ENCODE results near the gene TBC1D22A. TPM values are rescaled to one million over a fixed set of nuclear protein-coding genes. Genes with fewer than 3 reads are reported as not detected.

TBC1D22A gene
- polyA plus RNA-seq, 2 donors = 15.1 to 17.4 TPM

DNA sequence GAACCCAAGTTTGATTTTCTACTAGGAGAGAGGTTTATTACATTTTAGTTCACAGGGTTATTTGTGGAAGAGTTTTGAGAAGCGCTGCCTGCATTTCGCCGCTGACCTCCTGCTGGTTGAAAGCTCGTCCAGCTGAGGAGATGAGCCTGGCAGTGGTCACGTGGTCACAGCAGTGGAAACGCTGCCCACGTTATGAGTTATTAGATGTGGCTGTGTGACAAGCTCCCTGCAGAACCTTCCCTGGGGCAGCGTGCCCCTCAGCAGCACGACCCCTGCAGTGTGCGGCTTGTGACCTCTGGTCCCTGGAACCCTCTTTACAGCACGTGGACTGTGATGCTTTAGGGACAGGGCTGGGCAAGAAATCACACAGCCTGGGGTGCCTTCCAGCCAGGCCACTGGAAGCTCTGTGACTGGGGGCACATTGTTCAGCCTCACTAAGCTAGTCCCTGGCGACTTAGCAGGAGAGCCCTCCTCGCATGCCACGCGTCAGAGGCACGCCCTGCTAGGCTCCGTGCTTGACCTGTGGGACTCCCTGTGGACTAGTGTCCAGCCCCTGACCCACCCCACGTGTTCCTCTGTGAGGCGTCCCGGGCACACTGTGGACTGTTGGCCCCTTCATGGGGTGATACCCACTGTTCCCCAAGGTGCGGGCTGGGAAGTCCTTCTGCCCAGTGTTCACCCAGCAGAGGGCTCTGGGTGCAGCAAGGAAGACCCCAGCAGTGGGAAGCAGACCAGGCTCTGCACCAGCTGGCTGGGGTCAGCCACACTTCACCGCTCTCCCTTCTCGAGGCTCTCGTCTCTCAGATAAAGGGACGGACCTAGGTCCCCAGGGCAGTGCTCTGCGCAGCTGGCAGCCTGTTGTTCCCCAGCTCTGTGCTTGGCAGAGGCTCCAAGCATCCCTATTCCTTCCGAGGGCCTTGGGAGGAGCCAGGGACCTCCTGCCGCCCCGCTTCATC lies 349.5 kb downstream of the TBC1D22A start:
- Histone ChIP-seq H3K27me3 (ENCODE audit: control insufficient read depth in 1 of 2, insufficient read depth in 2 of 2, low read length in 2 of 2) (no peaks in the 10 kb centered on the region), H3K9me3 (ENCODE audit: control insufficient read depth in 2 of 2, insufficient read depth in 1 of 2, low read depth in 1 of 2, low read length in 1 of 2) (no peaks in the 10 kb centered on the region)
- 92 to 95% methylated on average over 29 of the region's 29 CpGs for WGBS, 2 donors

DNA sequence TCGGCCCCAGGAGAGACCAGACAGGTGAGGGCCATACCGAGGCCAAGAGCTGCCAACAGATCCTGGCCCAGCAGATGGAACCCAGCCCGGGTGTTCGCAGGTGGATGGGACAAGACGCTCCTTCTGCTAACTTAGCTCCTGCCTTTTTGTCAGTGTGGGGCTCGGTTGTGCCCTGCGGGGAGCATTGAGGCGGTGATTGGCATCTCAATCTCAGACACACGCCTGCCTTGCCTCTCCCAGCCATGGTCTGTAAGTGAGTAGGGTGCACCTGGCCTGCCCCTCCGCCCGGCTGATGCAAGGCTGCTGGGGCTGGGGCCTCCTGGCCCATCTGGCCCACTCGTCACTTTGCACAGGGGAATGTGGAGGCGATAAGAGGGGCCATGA lies 350.1 kb downstream of the TBC1D22A start:
- H3K27ac ChIP-seq (ENCODE audit: low read depth in 2 of 2, low read length in 1 of 2) = no peak overlapping the region
- H3K36me3 ChIP-seq (ENCODE audit: control insufficient read depth in 2 of 2, insufficient read depth in 2 of 2, low read length in 1 of 2) = peaks cover 0 to 25% of the 10 kb centered on the region in 2 donors
- peaks cover 2 to 11% of the 10 kb centered on the region in 2 donors for H3K4me1 ChIP-seq (ENCODE audit: control insufficient read depth in 2 of 2, insufficient read depth in 2 of 2, low read length in 1 of 2)
- WGBS, 2 donors = 91 to 93% methylated on average over 13 of the region's 13 CpGs
- no peak overlapping the region for H3K4me3 ChIP-seq (ENCODE audit: low read depth in 1 of 2, low read length in 2 of 2)
- H3K9me3 ChIP-seq (ENCODE audit: control insufficient read depth in 2 of 2, insufficient read depth in 1 of 2, low read depth in 1 of 2, low read length in 1 of 2) = no peaks in the 10 kb centered on the region
- H3K27me3 ChIP-seq (ENCODE audit: control insufficient read depth in 1 of 2, insufficient read depth in 2 of 2, low read length in 2 of 2) = no peaks in the 10 kb centered on the region

More for the DNA sequence above, 349.5 kb downstream of the TBC1D22A start:
- no peak overlapping the region for H3K27ac ChIP-seq (ENCODE audit: low read depth in 2 of 2, low read length in 1 of 2)
- H3K4me3 ChIP-seq (ENCODE audit: low read depth in 1 of 2, low read length in 2 of 2) = no peak overlapping the region
- peaks cover 2 to 11% of the 10 kb centered on the region in 2 donors for H3K4me1 ChIP-seq (ENCODE audit: control insufficient read depth in 2 of 2, insufficient read depth in 2 of 2, low read length in 1 of 2)
- peaks cover 0 to 23% of the 10 kb centered on the region in 2 donors for H3K36me3 ChIP-seq (ENCODE audit: control insufficient read depth in 2 of 2, insufficient read depth in 2 of 2, low read length in 1 of 2)

DNA sequence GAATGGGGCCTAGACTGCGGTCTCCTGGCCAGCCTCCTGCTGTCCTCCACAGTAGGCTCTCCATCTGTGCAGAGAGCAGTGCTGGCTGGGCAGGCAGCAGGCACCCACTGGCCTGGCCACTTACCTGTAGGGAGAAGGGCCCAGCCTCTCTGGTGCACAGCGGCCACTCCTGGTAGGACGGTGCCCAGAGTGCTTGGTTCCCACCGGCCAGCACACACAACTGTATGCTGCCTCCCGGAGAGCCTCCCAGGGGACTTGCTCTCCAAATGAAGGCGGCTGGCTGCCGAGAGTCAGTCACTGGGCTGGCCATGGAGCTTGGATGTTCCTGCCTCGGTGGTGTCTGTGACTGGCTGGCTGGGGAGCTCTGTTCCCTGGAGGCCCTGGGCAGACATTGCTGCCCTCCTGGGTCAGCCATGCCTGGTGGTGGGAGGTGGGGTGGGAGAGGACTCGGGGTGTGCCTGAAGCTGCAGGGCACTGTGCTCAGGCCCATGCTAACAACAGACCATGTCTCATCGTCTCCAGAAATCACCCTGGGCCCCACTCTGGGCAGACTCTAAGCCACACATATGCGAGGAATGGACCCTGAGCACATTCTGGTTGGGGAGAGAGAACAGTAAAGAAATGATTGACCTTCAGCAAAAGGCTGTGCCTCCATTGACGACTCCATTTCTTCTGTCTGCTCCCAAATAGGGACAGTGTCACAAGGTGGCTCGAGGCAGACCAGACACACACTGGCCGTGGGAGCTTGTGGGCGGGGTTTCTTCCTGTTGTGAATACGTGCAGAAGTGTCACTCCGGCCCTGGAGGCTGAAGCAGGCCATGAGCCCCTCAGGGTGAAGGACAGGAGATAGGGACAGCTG lies 350.8 kb downstream of the TBC1D22A start:
- Histone ChIP-seq H3K36me3 (ENCODE audit: control insufficient read depth in 2 of 2, insufficient read depth in 2 of 2, low read length in 1 of 2) (peaks cover 0 to 25% of the 10 kb centered on the region in 2 donors), H3K27me3 (ENCODE audit: control insufficient read depth in 1 of 2, insufficient read depth in 2 of 2, low read length in 2 of 2) (no peaks in the 10 kb centered on the region)
- 91 to 93% methylated on average over 17 of the region's 17 CpGs for WGBS, 2 donors

DNA sequence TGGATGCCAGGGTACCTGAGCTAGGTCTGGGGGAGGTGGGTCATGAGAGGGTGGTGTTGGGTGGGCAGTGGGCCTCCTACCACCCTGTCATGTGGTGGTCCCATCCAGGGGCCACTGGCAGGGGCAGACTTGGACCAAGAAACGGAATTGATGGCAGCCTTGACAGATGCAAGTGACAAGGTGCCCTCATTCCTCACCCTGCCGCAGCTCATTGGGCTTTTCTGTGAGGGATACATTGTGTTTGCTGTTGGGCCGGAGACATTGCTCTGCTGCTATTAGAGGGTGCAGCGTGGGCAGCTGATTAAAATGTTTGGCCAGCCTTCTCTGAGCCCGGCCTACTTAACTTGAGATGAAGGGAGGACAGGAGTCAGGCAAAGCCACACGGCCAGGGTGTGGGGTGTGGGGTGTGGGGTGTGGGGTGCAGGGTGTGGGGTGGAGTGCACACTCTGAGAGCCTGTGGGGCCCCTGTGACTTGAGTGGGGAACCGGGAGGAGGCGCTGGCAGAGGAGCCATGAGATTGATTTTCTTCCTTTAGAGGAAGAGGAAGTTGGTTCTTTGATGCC lies 351.5 kb downstream of the TBC1D22A start:
- H3K27me3 ChIP-seq (ENCODE audit: control insufficient read depth in 1 of 2, insufficient read depth in 2 of 2, low read length in 2 of 2) = no peaks in the 10 kb centered on the region
- peaks cover 0 to 25% of the 10 kb centered on the region in 2 donors for H3K36me3 ChIP-seq (ENCODE audit: control insufficient read depth in 2 of 2, insufficient read depth in 2 of 2, low read length in 1 of 2)
- no peak overlapping the region for H3K27ac ChIP-seq (ENCODE audit: low read depth in 2 of 2, low read length in 1 of 2)
- peaks cover 2 to 11% of the 10 kb centered on the region in 2 donors for H3K4me1 ChIP-seq (ENCODE audit: control insufficient read depth in 2 of 2, insufficient read depth in 2 of 2, low read length in 1 of 2)
- no peaks in the 10 kb centered on the region for H3K9me3 ChIP-seq (ENCODE audit: control insufficient read depth in 2 of 2, insufficient read depth in 1 of 2, low read depth in 1 of 2, low read length in 1 of 2)
- WGBS, 2 donors = 91 to 94% methylated on average over 8 of the region's 8 CpGs
- no peak overlapping the region for H3K4me3 ChIP-seq (ENCODE audit: low read depth in 1 of 2, low read length in 2 of 2)

More for the DNA sequence above, 350.8 kb downstream of the TBC1D22A start:
- Histone ChIP-seq H3K4me3 (ENCODE audit: low read depth in 1 of 2, low read length in 2 of 2) (no peak overlapping the region), H3K27ac (ENCODE audit: low read depth in 2 of 2, low read length in 1 of 2) (no peak overlapping the region), H3K4me1 (ENCODE audit: control insufficient read depth in 2 of 2, insufficient read depth in 2 of 2, low read length in 1 of 2) (peaks cover 2 to 11% of the 10 kb centered on the region in 2 donors), H3K9me3 (ENCODE audit: control insufficient read depth in 2 of 2, insufficient read depth in 1 of 2, low read depth in 1 of 2, low read length in 1 of 2) (no peaks in the 10 kb centered on the region)

DNA sequence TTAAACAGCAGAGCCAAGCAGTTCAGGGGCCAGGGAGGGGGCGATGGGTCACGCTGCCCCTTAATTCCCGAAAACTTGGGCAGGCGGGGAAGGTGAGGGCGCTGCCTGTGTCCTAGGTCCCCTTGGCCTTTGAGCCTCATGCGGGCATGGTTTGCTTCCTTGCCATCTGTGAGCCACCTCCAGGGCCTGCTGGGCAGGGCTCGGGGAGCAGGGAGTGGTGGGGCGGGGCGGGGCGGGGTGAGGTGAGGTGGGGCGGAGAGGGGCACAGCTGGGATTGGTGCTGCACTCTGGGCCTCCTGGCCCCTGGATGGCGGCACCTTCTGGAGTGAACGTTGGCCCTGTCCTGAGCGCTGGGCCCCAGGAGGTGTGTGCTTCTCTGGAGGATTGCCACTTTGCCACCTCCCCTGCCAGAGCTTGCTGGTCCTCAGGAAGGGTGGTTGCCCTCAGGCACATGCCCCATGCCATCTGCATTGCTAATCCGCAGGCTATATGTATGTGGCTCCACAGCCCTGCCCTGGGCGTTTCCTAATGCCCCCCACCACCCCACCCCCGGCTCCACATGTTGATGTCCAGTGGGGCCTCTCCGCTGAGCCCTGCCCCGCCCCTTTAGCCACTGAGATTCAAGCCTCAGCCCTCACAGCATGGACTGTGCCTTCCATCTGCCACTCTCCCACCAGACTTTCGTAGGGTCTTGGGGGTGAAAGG lies 352.5 kb downstream of the TBC1D22A start:
- 87 to 88% methylated on average over 20 of the region's 20 CpGs for WGBS, 2 donors
- Histone ChIP-seq H3K4me1 (ENCODE audit: control insufficient read depth in 2 of 2, insufficient read depth in 2 of 2, low read length in 1 of 2) (peaks cover 2 to 11% of the 10 kb centered on the region in 2 donors), H3K27me3 (ENCODE audit: control insufficient read depth in 1 of 2, insufficient read depth in 2 of 2, low read length in 2 of 2) (no peaks in the 10 kb centered on the region), H3K36me3 (ENCODE audit: control insufficient read depth in 2 of 2, insufficient read depth in 2 of 2, low read length in 1 of 2) (peaks cover 0 to 25% of the 10 kb centered on the region in 2 donors), H3K9me3 (ENCODE audit: control insufficient read depth in 2 of 2, insufficient read depth in 1 of 2, low read depth in 1 of 2, low read length in 1 of 2) (no peaks in the 10 kb centered on the region), H3K4me3 (ENCODE audit: low read depth in 1 of 2, low read length in 2 of 2) (no peak overlapping the region), H3K27ac (ENCODE audit: low read depth in 2 of 2, low read length in 1 of 2) (no peak overlapping the region)

DNA sequence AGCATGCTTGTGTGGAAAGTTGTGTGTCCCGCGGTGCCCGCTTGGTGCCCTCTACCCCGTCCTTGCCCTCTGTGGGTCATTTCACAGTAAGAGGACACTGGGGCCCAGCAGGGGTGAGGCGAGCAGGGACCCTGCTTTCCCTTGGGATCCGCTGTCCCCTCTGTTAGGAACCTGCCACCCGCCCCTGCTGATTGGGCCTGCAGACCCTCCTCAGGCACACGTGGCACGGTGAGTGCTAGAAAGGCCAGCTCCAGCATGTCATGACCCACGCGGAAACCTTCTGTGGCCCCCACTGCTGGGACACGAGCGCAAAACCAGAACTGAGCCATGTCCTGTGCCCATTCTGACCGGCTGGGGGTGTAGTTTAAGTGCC lies 353.1 kb downstream of the TBC1D22A start:
- Histone ChIP-seq H3K27ac (ENCODE audit: low read depth in 2 of 2, low read length in 1 of 2) (no peak overlapping the region), H3K9me3 (ENCODE audit: control insufficient read depth in 2 of 2, insufficient read depth in 1 of 2, low read depth in 1 of 2, low read length in 1 of 2) (no peaks in the 10 kb centered on the region), H3K4me3 (ENCODE audit: low read depth in 1 of 2, low read length in 2 of 2) (no peak overlapping the region), H3K4me1 (ENCODE audit: control insufficient read depth in 2 of 2, insufficient read depth in 2 of 2, low read length in 1 of 2) (peaks cover 2 to 10% of the 10 kb centered on the region in 2 donors), H3K36me3 (ENCODE audit: control insufficient read depth in 2 of 2, insufficient read depth in 2 of 2, low read length in 1 of 2) (peaks cover 0 to 25% of the 10 kb centered on the region in 2 donors), H3K27me3 (ENCODE audit: control insufficient read depth in 1 of 2, insufficient read depth in 2 of 2, low read length in 2 of 2) (no peaks in the 10 kb centered on the region)
- 92 to 93% methylated on average over 14 of the region's 14 CpGs for WGBS, 2 donors

DNA sequence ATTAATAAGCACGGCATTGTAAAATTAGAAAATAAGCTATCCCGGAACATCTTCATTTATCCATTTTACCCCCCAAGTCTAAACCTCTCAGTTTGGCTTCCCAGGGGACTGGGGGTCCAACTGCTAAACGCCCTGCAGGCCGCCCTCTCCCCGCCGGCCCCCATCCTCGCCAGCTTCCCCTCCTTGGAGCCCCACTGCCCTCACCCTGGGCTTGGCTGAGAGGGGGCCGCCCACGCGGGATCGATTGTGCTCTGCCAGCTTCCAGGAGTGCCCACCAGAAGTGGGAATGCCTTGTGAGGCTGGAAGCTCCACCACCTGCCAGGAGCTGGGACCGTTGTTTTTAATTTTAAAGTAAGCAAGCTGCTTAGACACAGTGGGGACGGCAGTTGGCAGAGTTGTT lies 353.5 kb downstream of the TBC1D22A start:
- H3K4me3 ChIP-seq (ENCODE audit: low read depth in 1 of 2, low read length in 2 of 2) = no peak overlapping the region
- no peaks in the 10 kb centered on the region for H3K27me3 ChIP-seq (ENCODE audit: control insufficient read depth in 1 of 2, insufficient read depth in 2 of 2, low read length in 2 of 2)
- no peak overlapping the region for H3K27ac ChIP-seq (ENCODE audit: low read depth in 2 of 2, low read length in 1 of 2)
- WGBS, 2 donors = 87 to 88% methylated on average over 13 of the region's 13 CpGs
- peaks cover 2 to 6% of the 10 kb centered on the region in 2 donors for H3K4me1 ChIP-seq (ENCODE audit: control insufficient read depth in 2 of 2, insufficient read depth in 2 of 2, low read length in 1 of 2)
- H3K36me3 ChIP-seq (ENCODE audit: control insufficient read depth in 2 of 2, insufficient read depth in 2 of 2, low read length in 1 of 2) = peaks cover 0 to 22% of the 10 kb centered on the region in 2 donors
- H3K9me3 ChIP-seq (ENCODE audit: control insufficient read depth in 2 of 2, insufficient read depth in 1 of 2, low read depth in 1 of 2, low read length in 1 of 2) = no peaks in the 10 kb centered on the region

DNA sequence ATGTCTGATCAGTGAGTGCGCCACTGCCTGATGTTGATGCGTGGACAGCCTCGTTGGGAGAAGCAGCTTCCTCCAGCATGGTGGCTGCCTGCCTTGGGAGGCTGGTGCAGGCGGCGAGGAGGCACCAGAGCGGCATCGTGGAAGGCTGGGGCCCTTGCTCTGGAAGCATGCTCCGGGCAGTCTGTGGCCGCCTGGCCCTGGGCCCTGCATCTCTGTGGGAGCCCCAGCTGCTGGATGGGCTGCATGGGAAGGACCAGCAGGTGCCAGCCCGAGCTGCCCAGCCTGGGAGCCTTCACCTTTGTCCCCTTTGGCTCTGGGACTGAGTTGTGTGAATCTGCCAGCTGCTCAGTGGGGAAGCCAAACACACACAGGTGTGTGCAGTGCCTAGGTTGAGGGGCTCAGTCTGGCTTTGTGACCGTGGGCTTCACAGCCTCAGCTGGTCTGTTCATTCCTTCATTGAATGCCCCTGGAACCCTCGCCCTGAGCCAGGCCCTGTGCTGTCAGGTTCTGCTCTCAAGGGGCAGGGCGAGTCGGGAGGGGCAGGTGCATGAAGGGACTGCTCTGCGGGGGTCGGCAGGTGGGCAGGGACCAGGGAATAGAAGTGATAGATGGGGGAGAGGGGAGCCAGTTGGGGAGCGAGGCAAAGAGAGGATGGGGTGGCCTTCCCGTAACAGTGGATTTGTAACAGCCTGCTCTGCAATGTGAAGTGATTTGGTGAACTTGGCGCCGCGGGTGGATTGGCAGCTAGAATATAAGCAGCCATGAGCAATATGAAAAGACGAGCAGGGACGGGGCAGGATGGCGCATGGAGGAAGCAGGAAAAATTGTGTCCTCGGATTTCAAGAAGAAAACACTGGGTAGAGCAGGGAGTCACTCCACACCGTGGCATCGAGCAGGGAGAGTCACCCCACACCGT lies 354.2 kb downstream of the TBC1D22A start:
- Histone ChIP-seq H3K27ac (ENCODE audit: low read depth in 2 of 2, low read length in 1 of 2) (no peak overlapping the region), H3K4me3 (ENCODE audit: low read depth in 1 of 2, low read length in 2 of 2) (no peak overlapping the region), H3K36me3 (ENCODE audit: control insufficient read depth in 2 of 2, insufficient read depth in 2 of 2, low read length in 1 of 2) (peaks cover 0 to 19% of the 10 kb centered on the region in 2 donors), H3K27me3 (ENCODE audit: control insufficient read depth in 1 of 2, insufficient read depth in 2 of 2, low read length in 2 of 2) (no peaks in the 10 kb centered on the region), H3K9me3 (ENCODE audit: control insufficient read depth in 2 of 2, insufficient read depth in 1 of 2, low read depth in 1 of 2, low read length in 1 of 2) (no peaks in the 10 kb centered on the region), H3K4me1 (ENCODE audit: control insufficient read depth in 2 of 2, insufficient read depth in 2 of 2, low read length in 1 of 2) (peaks cover 2 to 4% of the 10 kb centered on the region in 2 donors)
- WGBS, 2 donors = 89 to 95% methylated on average over 28 of the region's 28 CpGs
